ENCODE results near the gene NYAP2. TPM values are rescaled to one million over a fixed set of nuclear protein-coding genes. Genes with fewer than 3 reads are reported as not detected.
A peak's percentile ranks its signal among the peaks of the same experiment; 100 is the strongest.

Gene NYAP2
- polyA plus RNA-seq, 3 donors: not detected

DNA sequence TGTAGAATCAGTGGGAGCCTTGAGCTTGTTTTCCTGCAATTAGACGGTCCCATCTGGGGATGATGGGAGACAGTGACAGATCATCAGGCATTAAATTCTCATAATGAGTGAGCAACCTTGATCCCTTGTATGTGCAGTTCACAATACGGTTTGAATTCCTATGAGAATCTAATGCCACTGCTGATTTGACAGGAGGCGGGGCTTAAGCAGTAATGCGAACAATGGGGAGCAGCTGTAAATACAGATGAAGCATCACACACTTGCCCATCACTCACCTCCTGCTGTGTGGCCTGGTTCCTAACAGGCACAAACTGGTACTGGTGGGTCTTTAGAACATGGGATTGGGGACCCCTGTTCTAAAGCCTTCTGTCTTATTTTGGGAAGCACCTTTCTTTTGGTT, 17.9 kb upstream of the NYAP2 start:
- no peaks in the 10 kb centered on the region for H3K36me3 ChIP-seq (replicated peaks in 1 of 2; ENCODE audit: control insufficient read depth in 1 of 2, insufficient read depth in 2 of 2, low read length in 2 of 2)
- no peaks in the 10 kb centered on the region for H3K36me3 Mint-ChIP-seq
- peaks cover 0 to 4% (median 0%) of the 10 kb centered on the region in 3 donors for H3K27me3 Mint-ChIP-seq (ENCODE audit: low read depth in 3 of 3)
- H3K9ac ChIP-seq (ENCODE audit: insufficient read depth, low read length, poor library complexity, severe bottlenecking): no peak overlapping the region
- no peak overlapping the region for H3K4me3 ChIP-seq (replicated peaks in 1 of 3; ENCODE audit: low read depth in 2 of 3, low read length in 3 of 3)
- TF ChIP-seq, protein P1, sequence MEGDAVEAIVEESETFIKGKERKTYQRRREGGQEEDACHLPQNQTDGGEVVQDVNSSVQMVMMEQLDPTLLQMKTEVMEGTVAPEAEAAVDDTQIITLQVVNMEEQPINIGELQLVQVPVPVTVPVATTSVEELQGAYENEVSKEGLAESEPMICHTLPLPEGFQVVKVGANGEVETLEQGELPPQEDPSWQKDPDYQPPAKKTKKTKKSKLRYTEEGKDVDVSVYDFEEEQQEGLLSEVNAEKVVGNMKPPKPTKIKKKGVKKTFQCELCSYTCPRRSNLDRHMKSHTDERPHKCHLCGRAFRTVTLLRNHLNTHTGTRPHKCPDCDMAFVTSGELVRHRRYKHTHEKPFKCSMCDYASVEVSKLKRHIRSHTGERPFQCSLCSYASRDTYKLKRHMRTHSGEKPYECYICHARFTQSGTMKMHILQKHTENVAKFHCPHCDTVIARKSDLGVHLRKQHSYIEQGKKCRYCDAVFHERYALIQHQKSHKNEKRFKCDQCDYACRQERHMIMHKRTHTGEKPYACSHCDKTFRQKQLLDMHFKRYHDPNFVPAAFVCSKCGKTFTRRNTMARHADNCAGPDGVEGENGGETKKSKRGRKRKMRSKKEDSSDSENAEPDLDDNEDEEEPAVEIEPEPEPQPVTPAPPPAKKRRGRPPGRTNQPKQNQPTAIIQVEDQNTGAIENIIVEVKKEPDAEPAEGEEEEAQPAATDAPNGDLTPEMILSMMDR (IDR thresholded peaks at IDR 0.05): no peak
- no peaks in the 10 kb centered on the region for H3K9me3 ChIP-seq (replicated peaks in 1 of 2; ENCODE audit: control insufficient read depth in 1 of 2, insufficient read depth in 1 of 2, low read length in 2 of 2)
- H3K9me3 Mint-ChIP-seq: peaks cover 0 to 2% (median 0%) of the 10 kb centered on the region in 7 donors
- H3K27me3 ChIP-seq (ENCODE audit: control insufficient read depth in 2 of 2, insufficient read depth in 2 of 2, low read length in 2 of 2): no peaks in the 10 kb centered on the region
- no peak overlapping the region for H2AFZ ChIP-seq (ENCODE audit: insufficient read depth, low read depth, low read length, poor library complexity, severe bottlenecking)
- intact Hi-C loops (cut with micrococcal nuclease): no loop called here
- no peak for DNase-seq
- no peaks in the 10 kb centered on the region for H3K4me1 ChIP-seq (ENCODE audit: control insufficient read depth in 1 of 2, insufficient read depth in 2 of 2, low read length in 2 of 2)
- peak overlapping the region in 1 of 7 donors; percentile 40 for H3K27ac Mint-ChIP-seq
- H4K20me1 ChIP-seq (ENCODE audit: insufficient read depth, low read length): no peaks in the 10 kb centered on the region
- H3K79me2 ChIP-seq (ENCODE audit: insufficient read depth, low read length): no peaks in the 10 kb centered on the region
- 60% methylated on average over 1 of the region's 4 CpGs for WGBS (ENCODE audit: insufficient coverage)
- no peak overlapping the region for H3K4me3 Mint-ChIP-seq
- H3K4me1 Mint-ChIP-seq: no peaks in the 10 kb centered on the region
- no peak overlapping the region for H3K4me2 ChIP-seq (replicated peaks; ENCODE audit: extremely low read depth, low read length, poor library complexity, severe bottlenecking)
- H3K27ac ChIP-seq (ENCODE audit: low read depth in 1 of 2, low read length in 2 of 2): no peak overlapping the region

DNA sequence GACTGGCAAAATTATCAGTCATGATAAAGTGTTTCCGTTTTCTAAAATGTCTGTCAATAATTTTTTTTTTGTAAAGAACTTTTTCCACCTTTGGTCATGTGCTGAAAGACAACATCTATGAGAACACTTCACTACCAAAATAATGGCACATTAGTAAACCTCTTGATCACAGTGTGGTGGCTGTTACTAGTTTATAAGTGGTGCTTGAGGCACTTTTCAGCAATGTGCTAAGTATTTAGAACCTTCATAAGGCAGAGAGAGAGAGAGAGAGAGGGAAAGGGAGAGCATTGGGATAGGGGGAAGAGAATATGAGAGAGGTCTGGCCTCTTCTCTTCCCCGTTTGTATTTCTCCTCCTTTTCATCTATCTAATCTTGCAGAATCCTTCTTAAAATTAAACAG, 1.1 kb upstream of the NYAP2 start:
- H3K9me3 ChIP-seq (replicated peaks in 1 of 2; ENCODE audit: control insufficient read depth in 1 of 2, insufficient read depth in 1 of 2, low read length in 2 of 2): no peaks in the 10 kb centered on the region
- WGBS (ENCODE audit: insufficient coverage): no CpG with 5 or more reads among the region's 2 CpGs
- H3K36me3 ChIP-seq (replicated peaks in 1 of 2; ENCODE audit: control insufficient read depth in 1 of 2, insufficient read depth in 2 of 2, low read length in 2 of 2): no peaks in the 10 kb centered on the region
- no peak overlapping the region for H3K4me3 ChIP-seq (replicated peaks in 1 of 3; ENCODE audit: low read depth in 2 of 3, low read length in 3 of 3)
- TF ChIP-seq, protein P1 (IDR thresholded peaks at IDR 0.05): no peak
- Mint-ChIP-seq H3K27me3 (ENCODE audit: low read depth in 3 of 3) (peaks cover 0 to 1% (median 0%) of the 10 kb centered on the region in 3 donors), H3K4me1 (no peaks in the 10 kb centered on the region), H3K36me3 (no peaks in the 10 kb centered on the region), H3K9me3 (peaks cover 0 to 1% (median 0%) of the 10 kb centered on the region in 7 donors), H3K27ac (no peak overlapping the region), H3K4me3 (no peak overlapping the region)
- no peak overlapping the region for H3K9ac ChIP-seq (ENCODE audit: insufficient read depth, low read length, poor library complexity, severe bottlenecking)
- no peak for DNase-seq
- H4K20me1 ChIP-seq (ENCODE audit: insufficient read depth, low read length): no peaks in the 10 kb centered on the region
- no peaks in the 10 kb centered on the region for H3K79me2 ChIP-seq (ENCODE audit: insufficient read depth, low read length)
- H3K4me2 ChIP-seq (replicated peaks; ENCODE audit: extremely low read depth, low read length, poor library complexity, severe bottlenecking): no peak overlapping the region
- no peak overlapping the region for H3K27ac ChIP-seq (ENCODE audit: low read depth in 1 of 2, low read length in 2 of 2)
- intact Hi-C loops (cut with micrococcal nuclease): no loop called here
- no peaks in the 10 kb centered on the region for H3K27me3 ChIP-seq (ENCODE audit: control insufficient read depth in 2 of 2, insufficient read depth in 2 of 2, low read length in 2 of 2)
- H3K4me1 ChIP-seq (ENCODE audit: control insufficient read depth in 1 of 2, insufficient read depth in 2 of 2, low read length in 2 of 2): no peaks in the 10 kb centered on the region
- no peak overlapping the region for H2AFZ ChIP-seq (ENCODE audit: insufficient read depth, low read depth, low read length, poor library complexity, severe bottlenecking)
